ENCODE results near the gene PLEKHF1.

The PLEKHF1 gene

DNA sequence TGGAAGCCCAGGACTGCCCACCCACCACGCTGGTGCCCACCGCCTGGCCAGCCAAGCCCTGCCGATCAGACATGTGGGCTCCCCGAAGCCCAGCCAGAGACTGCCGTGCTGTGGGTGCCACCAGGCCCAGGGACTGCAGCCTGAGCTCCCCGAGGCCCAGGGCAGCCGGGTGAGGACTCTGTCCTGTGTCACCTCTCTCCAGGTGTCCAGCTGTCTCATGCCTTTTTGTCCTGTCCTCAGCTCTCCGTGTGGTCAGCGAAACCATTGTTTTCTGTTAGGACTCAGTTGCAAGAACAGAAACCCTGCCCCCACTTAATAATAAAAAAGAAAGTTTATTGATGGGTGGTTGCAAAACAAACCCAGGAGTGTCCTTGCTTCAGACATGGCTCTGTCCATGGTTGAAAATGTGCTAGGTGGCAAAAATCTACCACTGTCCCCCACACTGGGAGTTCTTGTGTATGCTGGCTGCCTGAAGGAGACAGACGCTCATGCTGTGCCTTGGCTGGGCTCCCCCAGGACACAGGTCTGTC is 9.9 kb downstream of the PLEKHF1 start:
- peaks cover 10 to 24% of the 10 kb centered on the region in 2 donors for H3K36me3 ChIP-seq (ENCODE audit: control insufficient read depth in 1 of 2, insufficient read depth in 2 of 2, low read length in 2 of 2)
- H3K27ac ChIP-seq (ENCODE audit: low read length): no peak overlapping the region
- H3K9me3 ChIP-seq (ENCODE audit: control insufficient read depth in 1 of 2, low read length in 2 of 2): no peaks in the 10 kb centered on the region
- no peak overlapping the region for H3K4me3 ChIP-seq (ENCODE audit: low read depth in 1 of 2, low read length in 2 of 2)
- peaks cover 9 to 36% of the 10 kb centered on the region in 2 donors for H3K4me1 ChIP-seq (ENCODE audit: control insufficient read depth in 1 of 2, insufficient read depth in 2 of 2, low read length in 2 of 2)
- H3K27me3 ChIP-seq (ENCODE audit: low read depth, low read length): no peaks in the 10 kb centered on the region

DNA sequence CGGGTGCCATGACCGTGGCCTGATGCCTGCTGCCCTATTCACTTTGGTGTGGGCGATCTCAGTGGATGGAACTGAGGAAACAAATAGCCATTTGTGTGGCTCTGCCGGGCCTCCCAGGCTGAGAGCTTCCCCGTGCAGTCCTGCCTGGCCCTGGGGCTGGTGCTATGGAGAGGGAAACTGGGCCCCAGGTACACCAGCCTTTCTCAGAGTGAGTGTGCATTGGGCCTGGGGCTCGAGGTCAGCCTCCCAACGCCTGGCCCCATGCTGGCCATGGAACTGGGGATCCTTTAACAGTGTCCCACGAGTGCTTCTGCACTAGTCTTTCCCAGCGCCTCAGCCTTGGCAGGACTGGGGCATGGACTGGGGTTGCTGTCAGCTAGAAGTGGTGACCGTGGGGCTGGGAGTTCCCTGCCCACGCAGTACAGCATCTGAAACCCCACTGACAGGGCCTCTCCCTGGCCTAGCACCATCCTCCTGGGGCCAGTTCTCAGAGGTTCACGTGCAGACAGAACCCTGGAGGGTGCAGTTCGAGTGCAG is 10.5 kb downstream of the PLEKHF1 start:
- Histone ChIP-seq H3K27ac (ENCODE audit: low read length) (no peak overlapping the region), H3K27me3 (ENCODE audit: low read depth, low read length) (no peaks in the 10 kb centered on the region), H3K4me1 (ENCODE audit: control insufficient read depth in 1 of 2, insufficient read depth in 2 of 2, low read length in 2 of 2) (peaks cover 9 to 37% of the 10 kb centered on the region in 2 donors), H3K4me3 (ENCODE audit: low read depth in 1 of 2, low read length in 2 of 2) (no peak overlapping the region), H3K36me3 (ENCODE audit: control insufficient read depth in 1 of 2, insufficient read depth in 2 of 2, low read length in 2 of 2) (peaks cover 10 to 24% of the 10 kb centered on the region in 2 donors), H3K9me3 (ENCODE audit: control insufficient read depth in 1 of 2, low read length in 2 of 2) (no peaks in the 10 kb centered on the region)

DNA sequence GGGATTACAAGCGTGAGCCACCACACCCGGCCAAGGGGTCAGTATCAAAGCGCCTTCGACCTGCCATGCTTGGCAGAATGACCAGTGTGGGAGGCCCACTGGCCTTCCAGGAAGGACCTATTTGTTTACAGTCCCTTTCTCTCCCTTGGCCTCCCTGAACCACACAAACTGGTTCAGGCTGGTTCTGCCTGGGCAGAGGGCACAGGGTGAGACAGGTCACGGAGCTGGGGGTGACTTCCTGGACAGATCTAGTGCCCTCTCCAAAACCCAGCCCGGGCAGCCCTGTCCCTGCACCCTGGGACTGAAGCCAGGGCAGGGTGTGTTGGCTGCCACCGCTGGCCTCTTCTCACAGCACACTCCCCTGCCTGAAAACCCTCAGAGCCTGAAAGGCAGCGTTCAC is 11.3 kb downstream of the PLEKHF1 start:
- no peak overlapping the region for H3K4me3 ChIP-seq (ENCODE audit: low read depth in 1 of 2, low read length in 2 of 2)
- peaks cover 9 to 42% of the 10 kb centered on the region in 2 donors for H3K4me1 ChIP-seq (ENCODE audit: control insufficient read depth in 1 of 2, insufficient read depth in 2 of 2, low read length in 2 of 2)
- no peak overlapping the region for H3K27ac ChIP-seq (ENCODE audit: low read length)

DNA sequence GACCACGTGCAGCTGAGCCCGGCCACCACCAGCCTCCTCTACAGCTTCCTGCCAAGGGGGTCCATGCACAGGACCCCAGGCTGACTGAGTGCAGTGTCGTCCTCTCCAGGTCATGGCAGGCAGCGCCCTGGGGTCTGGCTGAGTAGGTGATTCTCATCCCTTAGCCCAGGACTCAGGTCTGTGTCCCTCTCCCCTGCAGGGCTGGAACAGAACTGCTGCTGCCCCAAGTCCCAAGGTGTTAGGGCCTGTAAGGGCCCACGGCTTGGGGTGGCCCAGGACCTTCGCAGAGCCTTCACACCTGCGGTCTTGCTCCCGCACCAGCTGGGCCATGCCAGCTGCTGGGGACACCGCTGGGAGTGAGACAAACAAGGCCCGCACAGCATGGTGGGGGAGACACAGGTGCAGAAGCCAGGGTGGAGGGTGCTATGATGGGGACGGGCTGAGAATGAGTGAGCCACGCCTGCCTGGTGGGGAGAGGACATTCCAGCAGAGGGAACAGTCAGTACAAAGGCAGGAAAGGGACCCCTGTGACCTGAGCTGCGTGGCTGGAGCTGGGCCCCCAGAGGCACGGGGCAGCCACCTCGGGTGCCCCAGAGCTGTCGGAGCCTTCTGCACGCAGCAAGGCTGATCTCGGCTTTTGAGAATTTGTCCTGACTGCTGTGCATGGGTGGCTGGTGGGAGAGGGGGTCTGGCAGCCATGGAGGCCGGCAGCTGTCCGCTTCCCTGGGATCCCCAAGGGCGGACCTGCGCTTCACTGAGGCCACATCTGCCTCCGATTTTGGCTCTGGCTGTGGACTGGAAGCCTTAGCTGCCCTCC is 11.9 kb downstream of the PLEKHF1 start:
- Histone ChIP-seq H3K27ac (ENCODE audit: low read length) (no peak overlapping the region), H3K27me3 (ENCODE audit: low read depth, low read length) (no peaks in the 10 kb centered on the region), H3K36me3 (ENCODE audit: control insufficient read depth in 1 of 2, insufficient read depth in 2 of 2, low read length in 2 of 2) (peaks cover 10 to 24% of the 10 kb centered on the region in 2 donors), H3K9me3 (ENCODE audit: control insufficient read depth in 1 of 2, low read length in 2 of 2) (no peaks in the 10 kb centered on the region), H3K4me1 (ENCODE audit: control insufficient read depth in 1 of 2, insufficient read depth in 2 of 2, low read length in 2 of 2) (peaks cover 3 to 38% of the 10 kb centered on the region in 2 donors), H3K4me3 (ENCODE audit: low read depth in 1 of 2, low read length in 2 of 2) (no peak overlapping the region)

More for the DNA sequence above, 11.3 kb downstream of the PLEKHF1 start:
- H3K9me3 ChIP-seq (ENCODE audit: control insufficient read depth in 1 of 2, low read length in 2 of 2): no peaks in the 10 kb centered on the region
- peaks cover 10 to 24% of the 10 kb centered on the region in 2 donors for H3K36me3 ChIP-seq (ENCODE audit: control insufficient read depth in 1 of 2, insufficient read depth in 2 of 2, low read length in 2 of 2)
- H3K27me3 ChIP-seq (ENCODE audit: low read depth, low read length): no peaks in the 10 kb centered on the region

DNA sequence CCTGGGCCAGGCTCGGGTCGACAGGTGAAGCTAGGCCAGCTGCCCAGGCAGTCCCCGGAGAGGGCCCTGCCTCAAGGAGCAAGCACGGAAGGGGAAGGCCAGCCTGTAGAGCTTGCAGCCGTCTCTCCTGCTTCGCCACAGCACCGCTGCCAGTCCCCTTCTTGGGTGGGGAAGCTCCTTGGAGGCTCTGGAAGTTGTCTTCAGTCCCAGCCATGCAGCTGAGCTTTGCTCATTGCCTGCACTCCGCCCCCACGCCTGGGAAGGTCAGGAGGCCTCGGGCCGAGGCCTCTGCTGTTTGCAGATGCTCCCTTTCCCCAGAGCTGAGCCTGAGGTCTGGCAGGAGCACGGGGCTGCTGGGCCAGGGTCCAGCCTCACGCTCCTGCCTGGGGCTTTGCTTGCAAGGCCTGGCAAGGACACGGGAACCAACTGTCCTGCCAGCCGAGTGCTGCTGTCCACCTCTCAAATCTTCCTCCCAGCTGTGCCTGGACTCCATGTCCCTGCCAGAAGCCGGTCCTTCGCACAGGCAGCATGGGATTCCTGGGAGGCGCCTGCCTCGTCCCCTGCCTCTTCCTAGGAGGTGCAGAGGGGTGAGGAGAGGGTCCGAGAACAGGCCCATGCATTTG is 13.3 kb downstream of the PLEKHF1 start:
- Histone ChIP-seq H3K4me3 (ENCODE audit: low read depth in 1 of 2, low read length in 2 of 2) (no peak overlapping the region), H3K27ac (ENCODE audit: low read length) (no peak overlapping the region), H3K4me1 (ENCODE audit: control insufficient read depth in 1 of 2, insufficient read depth in 2 of 2, low read length in 2 of 2) (peaks cover 0 to 42% of the 10 kb centered on the region in 2 donors), H3K9me3 (ENCODE audit: control insufficient read depth in 1 of 2, low read length in 2 of 2) (no peaks in the 10 kb centered on the region), H3K36me3 (ENCODE audit: control insufficient read depth in 1 of 2, insufficient read depth in 2 of 2, low read length in 2 of 2) (peaks cover 10 to 24% of the 10 kb centered on the region in 2 donors), H3K27me3 (ENCODE audit: low read depth, low read length) (no peaks in the 10 kb centered on the region)

DNA sequence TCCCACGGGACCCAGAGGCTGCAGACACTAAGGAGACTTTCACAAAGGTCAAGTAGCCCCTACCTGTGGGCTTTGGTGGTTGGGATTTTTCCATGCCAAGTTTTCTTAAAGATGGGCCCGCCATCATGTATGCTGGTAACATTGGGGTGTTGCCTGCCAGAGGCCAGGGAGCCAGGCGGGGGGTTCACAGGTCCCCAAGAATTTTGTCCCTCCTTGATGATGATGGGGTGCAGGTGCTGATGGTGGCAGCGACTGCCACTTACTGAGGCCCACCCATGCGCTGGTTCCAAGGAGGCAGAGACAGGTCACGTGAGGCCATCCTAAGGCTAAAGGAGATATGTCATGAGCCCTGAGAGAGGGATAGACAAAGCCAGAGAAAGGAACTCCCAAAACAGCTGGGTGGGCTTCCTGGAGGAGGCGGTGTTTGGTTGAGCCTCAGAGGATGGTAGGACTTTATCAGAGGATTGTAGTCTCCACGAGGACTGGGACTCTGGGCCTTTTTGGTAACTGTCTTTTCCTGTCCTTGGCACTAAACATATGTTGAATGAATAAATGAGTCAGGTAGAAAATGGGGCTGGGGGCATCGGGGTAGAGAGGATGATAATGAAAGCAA is 14.4 kb downstream of the PLEKHF1 start:
- Histone ChIP-seq H3K36me3 (ENCODE audit: control insufficient read depth in 1 of 2, insufficient read depth in 2 of 2, low read length in 2 of 2) (peaks cover 8 to 15% of the 10 kb centered on the region in 2 donors), H3K27ac (ENCODE audit: low read length) (no peak overlapping the region), H3K4me3 (ENCODE audit: low read depth in 1 of 2, low read length in 2 of 2) (no peak overlapping the region), H3K4me1 (ENCODE audit: control insufficient read depth in 1 of 2, insufficient read depth in 2 of 2, low read length in 2 of 2) (peaks cover 0 to 42% of the 10 kb centered on the region in 2 donors), H3K27me3 (ENCODE audit: low read depth, low read length) (no peaks in the 10 kb centered on the region), H3K9me3 (ENCODE audit: control insufficient read depth in 1 of 2, low read length in 2 of 2) (no peaks in the 10 kb centered on the region)

DNA sequence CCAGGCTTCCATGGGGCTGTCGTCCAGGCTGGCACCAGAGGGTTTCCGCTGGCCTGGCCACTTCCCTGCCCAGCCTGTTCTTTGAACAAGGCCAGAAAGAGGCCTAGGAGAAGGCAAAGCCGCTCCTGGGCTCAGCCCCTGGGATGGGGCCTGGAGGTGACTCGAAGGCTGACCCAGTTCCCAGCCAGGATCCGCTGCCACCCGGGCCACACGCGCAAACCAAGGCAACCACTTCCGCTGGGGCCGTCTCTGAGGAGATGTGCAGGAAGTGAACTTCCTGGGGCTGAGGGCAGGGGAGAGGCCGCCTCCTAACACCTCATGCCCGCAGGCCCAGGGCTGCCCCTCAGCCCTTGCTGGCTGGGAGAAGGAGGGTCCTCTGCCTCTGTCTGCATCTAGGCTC is 15.2 kb downstream of the PLEKHF1 start:
- H3K4me3 ChIP-seq (ENCODE audit: low read depth in 1 of 2, low read length in 2 of 2): no peak overlapping the region
- no peaks in the 10 kb centered on the region for H3K9me3 ChIP-seq (ENCODE audit: control insufficient read depth in 1 of 2, low read length in 2 of 2)
- H3K4me1 ChIP-seq (ENCODE audit: control insufficient read depth in 1 of 2, insufficient read depth in 2 of 2, low read length in 2 of 2): peaks cover 0 to 42% of the 10 kb centered on the region in 2 donors
- H3K27ac ChIP-seq (ENCODE audit: low read length): no peak overlapping the region
- H3K27me3 ChIP-seq (ENCODE audit: low read depth, low read length): no peaks in the 10 kb centered on the region
- H3K36me3 ChIP-seq (ENCODE audit: control insufficient read depth in 1 of 2, insufficient read depth in 2 of 2, low read length in 2 of 2): peaks cover 3 to 8% of the 10 kb centered on the region in 2 donors

- Histone ChIP-seq H3K27me3 (ENCODE audit: low read depth, low read length) (no peaks in the 10 kb centered on the region), H3K9me3 (ENCODE audit: control insufficient read depth in 1 of 2, low read length in 2 of 2) (no peaks in the 10 kb centered on the region), H3K4me1 (ENCODE audit: control insufficient read depth in 1 of 2, insufficient read depth in 2 of 2, low read length in 2 of 2) (peaks cover 0 to 42% of the 10 kb centered on the region in 2 donors), H3K4me3 (ENCODE audit: low read depth in 1 of 2, low read length in 2 of 2) (no peak overlapping the region), H3K27ac (ENCODE audit: low read length) (no peak overlapping the region), H3K36me3 (ENCODE audit: control insufficient read depth in 1 of 2, insufficient read depth in 2 of 2, low read length in 2 of 2) (peaks cover 0 to 3% of the 10 kb centered on the region in 2 donors)
Measured at GRCh38 chr19:29680937-29681336, 15.7 kb downstream of the PLEKHF1 start.

GRCh38 chr19:29681422-29682235 is 16.4 kb downstream of the PLEKHF1 start:
- H3K27ac ChIP-seq (ENCODE audit: low read length): no peak overlapping the region
- no peaks in the 10 kb centered on the region for H3K9me3 ChIP-seq (ENCODE audit: control insufficient read depth in 1 of 2, low read length in 2 of 2)
- no peak overlapping the region for H3K4me3 ChIP-seq (ENCODE audit: low read depth in 1 of 2, low read length in 2 of 2)
- H3K4me1 ChIP-seq (ENCODE audit: control insufficient read depth in 1 of 2, insufficient read depth in 2 of 2, low read length in 2 of 2): peaks cover 0 to 41% of the 10 kb centered on the region in 2 donors
- H3K27me3 ChIP-seq (ENCODE audit: low read depth, low read length): no peaks in the 10 kb centered on the region
- no peaks in the 10 kb centered on the region for H3K36me3 ChIP-seq (ENCODE audit: control insufficient read depth in 1 of 2, insufficient read depth in 2 of 2, low read length in 2 of 2)

GRCh38 chr19:29682236-29682895 is 17.1 kb downstream of the PLEKHF1 start:
- no peaks in the 10 kb centered on the region for H3K36me3 ChIP-seq (ENCODE audit: control insufficient read depth in 1 of 2, insufficient read depth in 2 of 2, low read length in 2 of 2)
- H3K4me1 ChIP-seq (ENCODE audit: control insufficient read depth in 1 of 2, insufficient read depth in 2 of 2, low read length in 2 of 2): peaks cover 0 to 34% of the 10 kb centered on the region in 2 donors
- H3K9me3 ChIP-seq (ENCODE audit: control insufficient read depth in 1 of 2, low read length in 2 of 2): no peaks in the 10 kb centered on the region
- H3K27me3 ChIP-seq (ENCODE audit: low read depth, low read length): no peaks in the 10 kb centered on the region
- H3K27ac ChIP-seq (ENCODE audit: low read length): no peak overlapping the region
- no peak overlapping the region for H3K4me3 ChIP-seq (ENCODE audit: low read depth in 1 of 2, low read length in 2 of 2)

Data from muscle layer of duodenum (tissue), 2 donors.